Activated effector memory CD4-positive, alpha-beta T cell treated with anti-CD3 and anti-CD28 coated beads, Interleukin-2, amount 50 U/mL, for 16 hours (primary cell): ENCODE measurements around the gene GAS2.
A peak's percentile ranks its signal among the peaks of the same experiment; 100 is the strongest.
"Not testable (repeated sequence)": the region's sequence is repeated elsewhere in the genome, so short reads cannot be mapped to it uniquely, and the experiment has no call there.

ENCODE experiments used
- DNase-seq: peaks from one replicate; pipeline ENCODE4 v3.0.0-alpha.2; 2020

GAS2 gene

GRCh38 chr11:22666325-22666687, at the start of gene GAS2:
Gene GAS2, plus strand, starts transcription at chr11:22666611. Its CDS starts 8,259 bp downstream, at chr11:22674870.
- no peak for DNase-seq

DNA sequence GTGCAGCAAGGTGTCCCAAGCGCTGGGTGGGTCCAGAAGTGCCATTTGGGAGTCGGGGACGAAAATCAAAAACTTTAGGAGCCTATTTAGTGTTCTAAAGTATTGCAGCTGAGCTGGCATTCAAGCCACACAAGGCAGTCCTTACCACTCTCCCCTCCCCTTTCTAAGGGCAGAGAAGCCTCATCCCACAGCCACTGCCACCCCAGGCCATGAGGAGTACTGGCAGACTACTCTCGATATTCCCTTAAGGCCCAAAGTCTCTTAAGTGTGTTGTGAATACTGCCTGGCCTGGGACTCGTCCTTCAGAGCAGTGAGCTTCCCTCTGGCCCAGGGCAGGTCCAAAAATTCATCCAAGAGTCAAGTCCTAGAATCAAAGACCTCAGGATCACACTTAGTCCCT, 48.5 kb upstream of the GAS2 start:
- DNase-seq, result no peak

DNA sequence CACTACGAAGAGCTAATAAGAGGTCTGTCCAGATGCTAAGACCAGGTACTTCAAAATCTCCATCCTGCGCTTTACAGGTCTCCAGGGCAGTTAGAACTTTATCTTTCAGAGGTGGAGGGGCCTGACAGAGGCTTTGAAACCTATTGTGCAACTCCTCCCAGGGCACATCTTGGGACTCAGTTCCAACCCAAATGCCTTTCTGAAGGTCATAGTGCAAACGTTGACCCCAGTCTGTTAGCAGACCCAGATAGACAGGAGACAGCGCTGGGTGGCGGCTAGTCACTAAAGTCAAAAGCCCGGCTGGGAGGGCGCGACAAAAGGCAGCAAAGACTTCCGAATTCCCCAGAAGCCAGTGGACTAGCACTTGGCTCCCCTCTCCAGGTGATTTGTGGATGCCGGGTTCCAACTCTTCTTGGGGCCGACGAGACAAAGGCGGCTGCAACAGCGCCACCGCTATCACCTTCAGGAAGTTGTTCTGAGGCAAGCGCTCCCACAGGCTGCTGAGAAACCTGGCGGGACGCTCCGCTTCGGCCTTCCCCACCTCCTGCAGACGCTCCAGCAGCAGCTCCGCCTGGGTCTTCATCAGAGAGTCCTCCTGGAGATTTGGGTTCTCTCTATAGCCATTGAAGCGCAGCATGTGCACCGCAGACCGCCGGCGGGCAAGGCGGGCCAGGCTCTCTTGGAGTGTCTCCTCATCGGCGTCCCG, 41.5 kb upstream of the GAS2 start:
- peak; percentile 87 for DNase-seq

DNA sequence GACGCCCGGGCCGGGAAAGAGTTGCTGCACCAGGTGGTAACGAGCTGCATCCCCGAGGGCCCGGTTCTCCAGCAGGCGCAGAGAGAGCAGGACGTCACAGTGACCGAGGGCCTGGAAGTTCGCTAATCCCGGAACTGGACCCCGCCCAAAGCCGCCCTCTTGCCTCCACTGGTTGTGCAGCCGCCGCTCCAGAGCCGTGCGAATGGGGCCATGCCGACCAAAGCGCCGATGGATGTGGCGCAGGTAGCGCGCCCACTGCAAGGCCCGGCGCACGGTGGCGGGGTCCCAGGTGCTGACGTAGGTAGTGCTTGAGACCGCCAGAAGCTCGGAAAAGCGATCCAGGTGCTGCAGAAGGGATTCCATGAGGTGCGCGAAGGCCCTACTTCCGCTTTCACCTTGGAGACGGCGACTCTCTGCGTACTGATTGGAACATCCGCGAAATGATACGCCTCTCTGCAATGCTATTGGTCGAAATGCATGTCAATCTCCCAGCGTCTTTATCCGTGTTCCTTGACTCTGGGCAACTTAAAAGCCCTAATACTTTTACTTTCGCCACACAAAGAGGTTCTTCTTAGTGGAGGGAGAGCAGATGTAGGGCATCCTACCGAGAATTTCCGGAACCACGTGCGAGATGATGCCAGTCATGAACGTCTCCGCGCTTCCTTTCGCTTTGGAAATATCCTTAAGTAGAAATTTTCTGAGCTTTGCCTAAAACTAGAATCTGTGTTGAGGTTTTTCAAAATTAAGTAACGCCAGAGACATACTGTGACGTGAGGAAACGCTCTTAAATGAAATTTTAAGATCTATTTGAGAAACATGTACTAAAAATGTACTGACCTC, 40.7 kb upstream of the GAS2 start, which contains the start of gene FANCF:
TSS of gene FANCF (minus strand) at position 376 of the 840 bp plus-strand sequence. CDS start at position 363, 13 bp downstream.
- peak; percentile 94 for DNase-seq

DNA sequence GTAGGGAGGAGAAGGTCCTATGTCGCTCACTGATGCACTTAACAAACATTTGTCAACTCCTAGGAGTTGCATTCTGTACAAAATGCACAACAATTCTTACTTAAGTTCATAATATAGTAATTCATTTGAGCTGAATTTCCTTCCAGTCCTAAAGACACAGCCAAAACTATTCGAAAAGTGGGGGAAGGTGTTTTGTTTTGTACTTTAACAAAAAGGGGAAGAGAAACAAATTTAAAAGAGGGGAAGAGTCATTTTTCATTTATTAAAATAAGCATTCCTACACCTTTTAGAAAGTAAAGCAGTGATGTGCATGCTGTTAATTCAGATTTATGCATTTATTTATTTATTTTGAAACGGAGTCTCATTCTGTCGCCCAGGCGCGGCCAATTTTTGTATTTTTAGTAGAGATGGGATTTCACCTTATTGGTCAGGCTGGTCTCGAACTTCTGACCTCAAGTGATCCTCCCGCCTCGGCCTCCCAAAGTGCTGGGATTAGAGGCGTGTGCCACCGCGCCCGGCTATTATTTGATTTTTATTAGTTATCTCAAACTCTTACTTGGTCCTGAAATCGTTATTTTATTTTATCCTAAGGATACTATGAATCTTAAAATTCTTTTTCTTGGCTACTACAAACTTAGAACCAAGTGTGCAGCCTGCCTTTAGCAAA, 39.7 kb upstream of the GAS2 start:
- DNase-seq, result no peak

GRCh38 chr11:22627421-22627820, 39.0 kb upstream of the GAS2 start:
- DNase-seq, result no peak

GRCh38 chr11:22633354-22633902, 33.0 kb upstream of the GAS2 start:
- no peak for DNase-seq

DNA sequence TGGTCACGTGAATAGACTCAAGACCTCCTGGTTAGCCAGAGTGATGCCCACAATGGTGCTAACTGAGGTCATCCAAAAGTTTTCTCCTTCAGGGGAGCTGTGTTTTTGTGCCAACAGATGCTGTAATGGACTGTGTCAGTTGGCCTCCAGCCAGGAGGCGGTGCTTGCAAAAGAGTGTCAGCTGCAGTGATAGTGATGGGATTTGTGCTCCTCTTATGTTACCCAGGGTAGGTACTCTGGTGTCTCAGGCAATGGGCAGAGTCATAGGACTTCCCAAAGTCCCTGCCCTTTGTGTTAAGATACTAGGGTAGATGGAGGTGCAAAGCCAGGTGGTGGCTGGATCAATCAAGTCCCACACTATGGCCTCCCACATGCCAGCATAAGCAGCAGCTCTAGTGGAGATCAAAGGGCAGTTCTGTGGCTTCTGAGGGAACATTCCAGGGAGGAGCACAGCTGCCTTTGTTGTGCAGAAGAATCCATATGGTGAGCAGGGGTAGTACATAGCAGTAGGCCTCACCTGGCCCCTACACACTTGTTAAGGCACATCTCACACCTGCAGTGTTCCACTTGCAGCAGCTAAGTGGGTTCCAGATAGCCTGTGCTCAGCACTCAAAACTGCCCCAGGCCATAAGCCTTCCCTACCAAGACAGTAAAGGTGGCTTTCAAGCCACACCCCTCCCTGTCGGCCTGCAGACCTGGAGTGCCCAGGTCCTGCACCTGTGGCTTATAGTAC, 31.3 kb upstream of the GAS2 start:
- DNase-seq, result no peak

DNA sequence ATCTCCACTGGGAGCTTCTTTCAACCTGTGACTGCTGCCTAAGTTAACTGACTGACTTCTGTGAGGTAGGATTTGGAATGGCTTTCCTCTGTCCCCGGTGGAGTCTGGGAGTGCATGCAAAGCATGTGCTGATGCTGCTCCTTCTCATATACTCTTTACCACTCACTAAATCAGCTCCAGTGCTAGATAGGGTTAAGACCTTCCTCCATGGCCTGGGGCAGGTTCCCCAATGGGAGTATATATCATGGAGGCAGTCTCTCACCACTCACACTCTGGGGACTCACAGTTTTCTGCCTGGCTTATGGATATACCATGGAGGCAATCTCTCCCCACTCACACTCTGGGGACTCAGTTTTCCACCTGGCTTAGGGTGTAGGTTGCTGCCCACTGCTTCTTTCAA, 30.7 kb upstream of the GAS2 start:
- DNase-seq, result no peak

- no peak for DNase-seq
Measured at GRCh38 chr11:22640862-22641261, 25.5 kb upstream of the GAS2 start.

- no peak for DNase-seq
Measured at GRCh38 chr11:22641559-22641958, 24.9 kb upstream of the GAS2 start.

- not testable (repeated sequence) for DNase-seq
Measured at GRCh38 chr11:22652346-22652745, 14.1 kb upstream of the GAS2 start.

DNA sequence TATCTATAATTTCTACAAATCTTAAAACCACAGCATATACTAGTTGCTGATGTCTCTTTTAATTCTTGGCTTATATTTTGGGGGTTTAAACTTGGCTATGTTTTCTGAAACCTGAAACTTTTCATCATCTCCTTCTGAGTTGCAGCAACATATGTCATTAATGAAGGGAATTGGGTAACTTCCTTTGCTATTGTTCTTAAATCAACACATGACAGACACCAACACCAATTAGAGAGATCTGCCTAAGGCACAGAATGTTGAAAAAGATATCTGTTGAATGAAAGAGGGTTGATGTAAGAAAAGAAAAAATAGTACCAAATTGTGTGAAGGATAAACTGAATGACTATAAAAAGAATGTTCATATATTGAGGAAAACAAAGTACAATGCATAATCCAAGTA, 10.3 kb upstream of the GAS2 start:
- no peak for DNase-seq

DNA sequence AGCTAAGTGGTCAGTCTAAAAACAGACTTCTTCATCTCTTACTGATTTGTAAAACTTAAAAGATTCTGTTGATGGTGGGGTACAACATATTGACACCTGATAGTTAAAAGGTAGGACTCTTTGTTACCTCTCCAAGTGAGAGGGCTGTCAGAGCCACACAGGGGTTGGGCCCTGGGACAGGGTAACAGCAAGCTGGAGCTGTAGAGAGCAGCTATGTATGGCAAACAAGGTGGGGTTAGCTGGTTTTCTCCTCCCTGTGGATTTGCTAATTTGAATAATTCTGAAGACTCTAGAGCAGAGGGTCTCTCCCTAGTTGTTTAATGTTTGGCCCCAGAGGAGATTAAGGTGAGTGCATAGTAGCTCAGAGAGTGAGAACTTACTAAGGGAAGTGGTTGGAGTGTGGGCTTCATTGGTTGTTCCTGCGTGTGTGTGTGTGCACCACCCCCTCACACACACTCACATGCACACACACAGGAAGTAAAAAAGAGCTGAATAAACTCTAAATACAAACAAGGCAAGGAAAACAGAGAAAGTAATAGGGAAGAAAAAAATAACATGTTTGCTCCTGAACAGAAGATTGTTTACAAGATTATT, 9.2 kb upstream of the GAS2 start:
- DNase-seq, result no peak

GRCh38 chr11:22659783-22660182, 6.6 kb upstream of the GAS2 start:
- DNase-seq, result no peak

DNA sequence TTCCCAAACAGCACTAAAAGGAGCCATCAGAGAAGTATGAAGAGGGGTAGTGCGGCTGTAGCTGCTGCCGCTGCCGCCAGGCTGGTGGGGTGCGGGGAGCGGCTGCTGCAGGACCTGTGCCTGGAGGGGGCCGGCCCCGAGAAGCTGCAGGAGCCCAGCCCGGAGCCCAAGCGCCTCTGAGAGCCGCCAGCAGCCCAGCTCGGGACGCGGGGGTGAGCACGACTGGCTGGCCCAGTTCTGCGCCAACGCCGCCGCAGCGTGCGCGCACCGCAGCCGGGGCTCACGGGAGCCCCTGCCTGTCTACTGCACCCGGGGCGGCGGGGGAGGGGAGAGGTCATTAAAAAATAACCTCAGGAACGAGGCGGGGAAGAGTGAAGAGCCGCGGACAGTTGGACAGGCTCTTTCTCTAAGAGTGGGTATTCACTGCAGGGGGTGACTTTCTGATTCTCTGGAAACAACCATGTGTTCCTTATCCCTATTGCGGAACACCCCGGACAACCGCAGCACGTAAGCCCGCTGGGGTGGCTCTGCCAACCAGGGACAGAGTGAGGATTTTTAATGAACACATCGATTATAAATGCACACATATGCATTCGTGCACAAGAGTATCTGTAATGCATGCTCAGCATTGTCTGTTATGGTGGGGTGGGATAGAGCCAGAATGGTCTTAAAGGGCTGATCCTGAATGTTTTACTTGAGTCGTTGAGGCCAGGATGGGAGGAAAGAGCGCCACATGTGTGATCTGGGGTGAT, 453 bp downstream of the GAS2 start:
- DNase-seq, result no peak

DNA sequence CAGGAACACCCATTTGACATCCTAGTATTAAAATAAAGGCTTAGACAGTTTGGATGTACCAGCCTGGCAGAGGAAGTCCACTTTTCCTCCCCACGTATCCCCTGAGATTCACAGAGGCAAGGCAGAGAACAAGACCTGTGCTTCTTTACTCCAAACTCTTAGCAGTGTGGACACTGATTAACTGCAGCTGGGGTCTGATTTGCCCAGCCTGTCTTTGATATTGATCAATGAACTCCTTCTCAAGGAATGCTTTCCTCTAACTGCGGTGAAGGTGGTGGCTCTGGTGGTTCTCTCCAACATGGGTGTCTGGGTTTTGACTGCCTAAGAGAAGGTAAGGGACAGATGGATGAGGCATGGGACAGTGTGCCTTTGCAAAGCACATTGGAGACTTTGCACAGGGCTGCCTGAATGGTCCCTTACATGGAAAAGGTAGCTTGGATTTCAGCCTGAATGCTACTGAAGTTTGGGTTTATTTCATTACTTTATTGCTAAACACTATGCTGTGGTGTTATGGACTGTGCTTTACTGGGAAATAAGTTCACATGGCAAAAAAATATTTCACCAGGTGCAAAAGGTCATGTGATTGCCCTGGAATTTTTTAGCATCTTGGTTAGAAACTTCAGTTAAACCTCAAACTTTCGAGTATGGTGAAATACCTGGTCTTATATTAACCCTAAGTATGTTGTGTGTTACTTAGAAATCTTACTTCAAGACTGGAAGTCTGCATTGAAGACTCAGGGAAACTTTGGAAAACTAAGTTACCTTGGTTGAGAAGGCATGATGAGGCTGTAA, 1.8 kb downstream of the GAS2 start:
- DNase-seq, result no peak

GRCh38 chr11:22669368-22669767, 3.0 kb downstream of the GAS2 start:
- no peak for DNase-seq

GRCh38 chr11:22670830-22671229, 4.4 kb downstream of the GAS2 start:
- no peak for DNase-seq

- DNase-seq, result no peak
Measured at GRCh38 chr11:22671751-22672150, 5.3 kb downstream of the GAS2 start.
